ENCODE measurements around the gene CRNN.

GRCh38 chr1:152461544-152461943 lies 47.5 kb upstream of the CRNN start:
- TF ChIP-seq POLR2A (IDR thresholded peaks at IDR 0.05; ENCODE audit: low read depth, low read length) (no peak), POLR2AphosphoS5 (IDR thresholded peaks at IDR 0.05; ENCODE audit: low read depth, low read length) (no peak)
